Common myeloid progenitor, CD34-positive (primary cell): ENCODE results near the gene AQP1.
A peak's percentile ranks its signal among the peaks of the same experiment; 100 is the strongest.

ENCODE experiments used
- CTCF ChIA-PET: fragments of 350-600 bp; sonication (Branson Sonifier 250); formaldehyde crosslinking; loops from one replicate; lab custom pipeline; 2021; ENCODE audit warnings: antibody characterized with exemption; lab: Charles Lee
- POLR2A ChIA-PET: fragments of 350-600 bp; sonication (Branson Sonifier 250); formaldehyde crosslinking; loops from one replicate; lab custom pipeline; 2021; ENCODE audit warnings: antibody characterized with exemption; lab: Charles Lee
- DNase-seq, 3 donors: peaks; one replicate each; pipeline versions ENCODE4 v3.0.0 to v3.0.0-alpha.2; 2013
- H3K27ac ChIP-seq, 2 experiments: 1 replicate in 1 of 2; 2 replicates in 1 of 2; pipeline ENCODE4 v1.7.0; 2013; ENCODE audit warnings: inconsistent platforms in 2 of 2, low read length in 2 of 2, mild to moderate bottlenecking in 2 of 2, low read depth in 1 of 2, moderate library complexity in 1 of 2; ENCODE audit not compliant: severe bottlenecking in 2 of 2, insufficient read depth in 1 of 2, poor library complexity in 1 of 2
- H3K27me3 ChIP-seq, 5 experiments: replicated peaks in 2 of 5; 1 replicate in 3 of 5; 2 replicates in 2 of 5; pipeline versions ENCODE4 v1.6.1 to v1.7.0; 2013; ENCODE audit warnings: low read length in 4 of 5, mild to moderate bottlenecking in 2 of 5, moderate library complexity in 2 of 5, inconsistent platforms in 1 of 5; ENCODE audit not compliant: insufficient read depth in 5 of 5, control insufficient read depth in 4 of 5
- H3K36me3 ChIP-seq, 4 experiments: 1 replicate in 2 of 4; 2 replicates in 2 of 4; pipeline versions ENCODE4 v1.6.1 to v1.7.0; 2013; ENCODE audit warnings: low read length in 3 of 4, control low read depth in 1 of 4, mild to moderate bottlenecking in 1 of 4; ENCODE audit not compliant: control insufficient read depth in 4 of 4, insufficient read depth in 4 of 4
- H3K4me1 ChIP-seq, 4 experiments: 1 replicate in 3 of 4; 2 replicates in 1 of 4; pipeline versions ENCODE4 v1.6.1 to v1.7.1; 2013; ENCODE audit warnings: low read length in 3 of 4, mild to moderate bottlenecking in 3 of 4, control low read depth in 1 of 4, inconsistent platforms in 1 of 4, moderate library complexity in 1 of 4; ENCODE audit not compliant: control insufficient read depth in 4 of 4, insufficient read depth in 4 of 4; ENCODE audit errors: control extremely low read depth in 1 of 4
- H3K4me3 ChIP-seq, 7 experiments: 1 replicate in 4 of 7; 2 replicates in 3 of 7; pipeline versions ENCODE4 v1.5.1 to v1.7.0; 2013; ENCODE audit warnings: mild to moderate bottlenecking in 7 of 7, low read length in 6 of 7, moderate library complexity in 6 of 7, inconsistent platforms in 2 of 7, low read depth in 2 of 7, control low read depth in 1 of 7; ENCODE audit not compliant: insufficient read depth in 4 of 7, control insufficient read depth in 1 of 7; ENCODE audit errors: extremely low read depth in 1 of 7
- H3K9me3 ChIP-seq, 5 experiments: 1 replicate in 4 of 5; 2 replicates in 1 of 5; pipeline versions ENCODE4 v1.6.1 to v1.7.1; 2013; ENCODE audit warnings: low read length in 4 of 5, mild to moderate bottlenecking in 2 of 5, inconsistent platforms in 1 of 5, low read depth in 1 of 5, moderate library complexity in 1 of 5; ENCODE audit not compliant: control insufficient read depth in 4 of 5, insufficient read depth in 2 of 5; ENCODE audit errors: control extremely low read depth in 1 of 5
- WGBS: methylation state at CpG from one replicate; pipeline ENCODE4 v1.1.5; 2013; ENCODE audit not compliant: insufficient coverage; 5-methylcytosine and 5-hydroxymethylcytosine counted together

AQP1 gene

DNA sequence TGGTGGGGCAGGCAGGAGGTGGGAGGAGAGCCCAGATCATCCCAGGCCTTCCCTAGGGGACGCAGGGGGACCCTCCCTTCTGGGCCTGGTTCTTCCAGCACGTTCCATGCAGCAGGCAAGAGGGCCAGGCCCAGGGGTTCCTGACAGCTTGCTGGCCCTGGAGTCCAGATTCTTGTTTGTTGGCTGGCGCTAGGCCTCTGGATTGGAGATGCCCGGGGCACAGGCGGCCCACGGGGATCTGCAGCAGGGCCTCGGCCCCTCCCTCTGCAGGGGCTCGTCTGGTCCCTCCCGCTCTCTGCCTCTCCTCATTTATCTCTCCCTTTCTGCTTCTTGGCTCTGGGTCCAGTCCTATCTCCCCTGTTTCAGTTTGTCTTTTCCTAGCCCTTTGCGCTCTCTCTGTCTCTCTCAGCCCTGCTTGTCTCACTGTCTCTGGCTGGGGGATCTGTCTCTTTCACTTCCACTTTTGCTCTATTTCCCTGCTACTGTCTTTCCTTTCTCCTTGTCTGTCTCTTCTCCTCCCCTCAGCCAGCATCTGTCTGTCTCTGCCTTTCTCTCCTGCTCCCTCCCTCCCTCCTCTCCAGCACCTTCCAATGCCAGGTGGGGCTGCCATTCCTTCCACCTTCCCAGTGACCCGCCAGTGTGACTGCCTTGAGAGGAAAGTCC is 1.1 kb upstream of the AQP1 start:
- peaks cover 0 to 12% (median 1%) of the 10 kb centered on the region in 4 experiments for H3K4me1 ChIP-seq
- 96% methylated on average over 10 of the region's 11 CpGs for WGBS
- no peaks in the 10 kb centered on the region for H3K36me3 ChIP-seq
- H3K9me3 ChIP-seq: no peaks in the 10 kb centered on the region
- H3K4me3 ChIP-seq: no peak overlapping the region
- H3K27ac ChIP-seq: no peak overlapping the region
- ChIA-PET POLR2A (no interaction called here), CTCF (no interaction called here)
- no peak for DNase-seq
- H3K27me3 ChIP-seq: no peaks in the 10 kb centered on the region

- ChIA-PET POLR2A (no interaction called here), CTCF (no interaction called here)
- H3K4me3 ChIP-seq: peak overlapping the region in 1 of 7 experiments; percentile 16
- H3K9me3 ChIP-seq: no peaks in the 10 kb centered on the region
- H3K36me3 ChIP-seq: no peaks in the 10 kb centered on the region
- no peak overlapping the region for H3K27ac ChIP-seq
- 85% methylated on average over 11 of the region's 11 CpGs for WGBS
- H3K4me1 ChIP-seq: peaks cover 0 to 12% (median 1%) of the 10 kb centered on the region in 4 experiments
- no peak for DNase-seq
- H3K27me3 ChIP-seq: no peaks in the 10 kb centered on the region
Observed at GRCh38 chr7:30911133-30911532, 520 bp upstream of the AQP1 start.

DNA sequence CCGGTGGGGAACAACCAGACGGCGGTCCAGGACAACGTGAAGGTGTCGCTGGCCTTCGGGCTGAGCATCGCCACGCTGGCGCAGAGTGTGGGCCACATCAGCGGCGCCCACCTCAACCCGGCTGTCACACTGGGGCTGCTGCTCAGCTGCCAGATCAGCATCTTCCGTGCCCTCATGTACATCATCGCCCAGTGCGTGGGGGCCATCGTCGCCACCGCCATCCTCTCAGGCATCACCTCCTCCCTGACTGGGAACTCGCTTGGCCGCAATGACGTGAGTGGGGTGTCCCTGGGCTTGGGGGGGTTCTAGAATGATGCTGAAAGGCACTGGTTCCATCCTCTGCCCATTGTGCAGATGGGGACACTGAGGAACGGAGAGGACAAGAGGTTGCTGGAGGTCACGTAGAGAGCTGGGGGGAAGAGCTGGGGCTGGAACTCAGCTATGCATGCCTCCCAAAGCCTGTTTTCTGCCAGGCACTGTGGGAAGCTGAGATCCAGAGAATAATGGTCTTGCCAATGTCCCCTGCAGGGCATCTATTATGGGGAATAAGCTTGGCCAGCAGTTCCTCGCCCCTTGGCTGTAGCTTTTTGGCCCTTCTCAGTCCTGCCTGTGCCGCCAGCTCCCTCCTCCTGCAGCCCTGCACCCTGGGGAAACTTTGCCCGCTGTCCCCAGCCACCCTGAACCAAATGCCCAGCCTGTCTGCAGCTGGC is 523 bp downstream of the AQP1 start:
- Histone ChIP-seq H3K36me3 (no peaks in the 10 kb centered on the region), H3K27me3 (no peaks in the 10 kb centered on the region), H3K27ac (no peak overlapping the region), H3K4me3 (no peak overlapping the region), H3K4me1 (peaks cover 0 to 12% (median 1%) of the 10 kb centered on the region in 4 experiments), H3K9me3 (no peaks in the 10 kb centered on the region)
- WGBS: 95% methylated on average over 24 of the region's 26 CpGs
- POLR2A ChIA-PET: no interaction called here
- CTCF ChIA-PET: interaction anchor here (0.9 kb wide), 1 partner anchor 9 kb away, joined by 4 read pairs; no protein-coding TSS in a partner anchor
- DNase-seq: no peak

DNA sequence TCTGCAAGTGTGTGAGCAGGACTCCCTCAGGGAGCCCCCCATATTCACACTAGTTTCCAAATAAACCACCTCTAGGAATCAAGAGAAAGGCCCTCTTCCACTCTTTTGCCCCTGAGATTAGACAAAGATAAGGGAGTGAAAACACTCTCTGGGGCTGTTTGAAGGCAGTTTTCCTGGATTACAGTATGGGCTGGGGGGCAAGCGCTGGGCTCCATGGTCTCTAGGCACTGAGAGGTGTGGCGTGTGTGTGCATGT is 1.0 kb downstream of the AQP1 start:
- no peaks in the 10 kb centered on the region for H3K9me3 ChIP-seq
- H3K4me1 ChIP-seq: peaks cover 0 to 12% (median 1%) of the 10 kb centered on the region in 4 experiments
- CTCF ChIA-PET: interaction anchor here (0.9 kb wide), 1 partner anchor 8 kb away, joined by 4 read pairs; no protein-coding TSS in a partner anchor
- no peak for DNase-seq
- no peaks in the 10 kb centered on the region for H3K27me3 ChIP-seq
- POLR2A ChIA-PET: no interaction called here
- WGBS: 100% methylated on average over 2 of the region's 2 CpGs
- no peak overlapping the region for H3K4me3 ChIP-seq
- H3K27ac ChIP-seq: no peak overlapping the region
- H3K36me3 ChIP-seq: no peaks in the 10 kb centered on the region

- no peaks in the 10 kb centered on the region for H3K9me3 ChIP-seq
- POLR2A ChIA-PET: no interaction called here
- H3K27me3 ChIP-seq: no peaks in the 10 kb centered on the region
- H3K36me3 ChIP-seq: no peaks in the 10 kb centered on the region
- no peak for DNase-seq
- no peak overlapping the region for H3K27ac ChIP-seq
- no peak overlapping the region for H3K4me3 ChIP-seq
- CTCF ChIA-PET: interaction anchor here (0.9 to 1.7 kb wide), 2 partner anchors 8 to 26 kb away, joined by 4 to 7 read pairs; no protein-coding TSS in a partner anchor
- 100% methylated on average over 9 of the region's 17 CpGs for WGBS
- peaks cover 0 to 12% (median 1%) of the 10 kb centered on the region in 4 experiments for H3K4me1 ChIP-seq
Observed at GRCh38 chr7:30912986-30913811, 1.5 kb downstream of the AQP1 start.

GRCh38 chr7:30913821-30914515 is 2.3 kb downstream of the AQP1 start:
- POLR2A ChIA-PET: no interaction called here
- H3K4me1 ChIP-seq: peaks cover 0 to 12% (median 1%) of the 10 kb centered on the region in 4 experiments
- H3K4me3 ChIP-seq: no peak overlapping the region
- no peaks in the 10 kb centered on the region for H3K27me3 ChIP-seq
- H3K27ac ChIP-seq: no peak overlapping the region
- CTCF ChIA-PET: interaction anchor here (1.7 kb wide), 1 partner anchor 25 kb away, joined by 7 read pairs; no protein-coding TSS in a partner anchor
- H3K9me3 ChIP-seq: no peaks in the 10 kb centered on the region
- H3K36me3 ChIP-seq: no peaks in the 10 kb centered on the region
- WGBS: 94% methylated on average over 13 of the region's 16 CpGs
- no peak for DNase-seq
